H1 (cell line): ENCODE data around the gene TMLHE. TPM values are rescaled to one million over a fixed set of nuclear protein-coding genes. Genes with fewer than 3 reads are reported as not detected.

ENCODE experiments used
- BCL11A ChIP-seq, 2 experiments: IDR thresholded peaks; one replicate each; pipeline ENCODE4 v1.6.1; 2011; ENCODE audit warnings: low read depth in 2 of 2, low read length in 2 of 2, mild to moderate bottlenecking in 2 of 2
- CHD7 ChIP-seq: fragments of 300-600 bp; sonication (generic); IDR thresholded peaks from 2 replicates; pipeline ENCODE4 v1.7.1; 2012; ENCODE audit warnings: low read length, moderate library complexity, mild to moderate bottlenecking, inconsistent platforms; ENCODE audit not compliant: insufficient replicate concordance
- POLR2AphosphoS5 ChIP-seq: IDR thresholded peaks from 2 replicates; pipeline ENCODE4 v1.6.1; 2011; ENCODE audit warnings: low read depth, low read length
- SAP30 ChIP-seq: fragments of 300-600 bp; sonication (generic); IDR thresholded peaks from 2 replicates; pipeline ENCODE4 v1.7.1; 2012; ENCODE audit warnings: low read length, moderate library complexity, mild to moderate bottlenecking, inconsistent platforms; ENCODE audit not compliant: insufficient read depth, insufficient replicate concordance
- polyA plus RNA-seq, 7 experiments: library from polyadenylated mRNA; depleted of rRNA in 3 of 7; stranded (reverse) in 5 of 7; unstranded in 2 of 7; fragments of >200 nt in 5 of 7; fragments of 200-250 nt in 2 of 7; gene quantifications; 1 replicate in 5 of 7; 2 replicates in 1 of 7; 4 replicates in 1 of 7; pipeline versions ENCODE4 v1.2.1 to v1.2.3, GENCODE V29; 2011 to 2013; ENCODE audit warnings: missing spikeins in 2 of 7, mixed read lengths in 2 of 7
- total RNA-seq: library from RNA; stranded (reverse); fragmentation: NEBNext Ultra II Directional; extraction: Animal tissue kit (Norgen Biotek cat#: 25700); gene quantifications from 2 replicates; pipeline ENCODE4 v1.2.1, GENCODE V29; 2021

TMLHE gene
- total and polyA plus RNA-seq, 2 of the 8 experiments (the other 6 are each of a cell fraction or from before 2014, with no cell fraction given) = 9.1 to 10.3 TPM

- no peak for TF ChIP-seq POLR2AphosphoS5
- no peak for TF ChIP-seq SAP30
- no peak for TF ChIP-seq CHD7
- TF ChIP-seq BCL11A (IDR thresholded peaks at IDR 0.05; ENCODE audit: low read depth in 2 of 2, low read length in 2 of 2) = no peak
Observed at GRCh38 chrX:155514225-155514624, 98.5 kb downstream of the TMLHE start (continued).
